Astrocyte of the spinal cord (primary cell): ENCODE data around the gene NOX1.

Source experiments
- DNase-seq: peaks from one replicate; pipeline ENCODE4 v3.0.0; 2011; ENCODE audit warnings: low read depth, low spot score
- H3K4me3 ChIP-seq: 2 replicates; pipeline ENCODE4 v1.5.1; 2011; ENCODE audit warnings: low read depth, mild to moderate bottlenecking, low read length, moderate library complexity
- CTCF ChIP-seq: IDR thresholded peaks from 2 replicates; pipeline ENCODE4 v1.5.1; 2012; ENCODE audit warnings: low read depth, mild to moderate bottlenecking, low read length, inconsistent platforms
- in situ Hi-C: cut with HindIII; loops from 2 replicates; pipeline ENCODE4 v1.10.0; 2017; ENCODE audit warnings: low sequenced_read_pairs

Gene NOX1

GRCh38 chrX:100864657-100865391 is 9.3 kb downstream of the NOX1 start:
- in situ Hi-C loops, result no loop called here
- no peak overlapping the region for H3K4me3 ChIP-seq
- TF ChIP-seq CTCF, result no peak
- peak; percentile 48 for DNase-seq

- TF ChIP-seq CTCF, result no peak
- no peak overlapping the region for H3K4me3 ChIP-seq
- in situ Hi-C loops, result no loop called here
- DNase-seq, result no peak
These were observed 10.8 kb downstream of the NOX1 start for GRCh38 chrX:100863326-100863864.

- in situ Hi-C loops, result no loop called here
- TF ChIP-seq CTCF, result no peak
- no peak overlapping the region for H3K4me3 ChIP-seq
- DNase-seq, result no peak
These were observed 21.3 kb downstream of the NOX1 start for GRCh38 chrX:100852810-100853209.

- no peak for TF ChIP-seq CTCF
- no peak overlapping the region for H3K4me3 ChIP-seq
- in situ Hi-C loops, result no loop called here
These were observed 23.8 kb downstream of the NOX1 start for GRCh38 chrX:100850317-100850716.

GRCh38 chrX:100831219-100831946 is 42.8 kb downstream of the NOX1 start:
- in situ Hi-C loops, result no loop called here
- TF ChIP-seq CTCF, result no peak
- H3K4me3 ChIP-seq, result no peak overlapping the region
- DNase-seq, result no peak

More at GRCh38 chrX:100850317-100850716, 23.8 kb downstream of the NOX1 start:
- DNase-seq, result no peak

- in situ Hi-C loops, result no loop called here
- TF ChIP-seq CTCF, result no peak
- DNase-seq, result no peak
These were observed 43.6 kb downstream of the NOX1 start for GRCh38 chrX:100830547-100830946.

More at GRCh38 chrX:100830547-100830946, 43.6 kb downstream of the NOX1 start:
- H3K4me3 ChIP-seq, result no peak overlapping the region
